Body of pancreas (tissue), 4 donors: Measurements from ENCODE around the gene CRYGN. TPM values are rescaled to one million over a fixed set of nuclear protein-coding genes. Genes with fewer than 3 reads are reported as not detected.

Experiments used
- ATAC-seq: fragments of 150-250 bp; one replicate; pipeline ENCODE4 v1.9.1; 2016
- DNase-seq, 4 donors: peaks; one replicate each; pipeline ENCODE4 v3.0.0-alpha.2; 2019
- H3K27ac ChIP-seq, 4 donors: fragments of 200-600 bp; sonication (generic); 1 replicate in 3 of 4; 2 replicates in 1 of 4; pipeline versions ENCODE4 v1.5.1 to v1.6.1; 2016 to 2019; ENCODE audit warnings: mild to moderate bottlenecking in 1 of 4, mixed read lengths in 1 of 4, moderate library complexity in 1 of 4
- H3K27me3 ChIP-seq, 2 donors: fragments of 200-600 bp; sonication (generic); one replicate each; pipeline ENCODE4 v1.6.0; 2016; ENCODE audit warnings: mild to moderate bottlenecking in 1 of 2
- H3K36me3 ChIP-seq, 2 donors: fragments of 200-600 bp; sonication (generic); replicated peaks in 1 of 2; 2 replicates each; pipeline ENCODE4 v1.5.1; 2016; ENCODE audit warnings: low read depth in 2 of 2; ENCODE audit not compliant: insufficient read depth in 1 of 2
- H3K4me1 ChIP-seq: fragments of 200-600 bp; sonication (generic); one replicate; pipeline ENCODE4 v1.6.0; 2016
- H3K4me3 ChIP-seq, 2 donors: fragments of 200-600 bp; sonication (generic); 1 replicate in 1 of 2; 2 replicates in 1 of 2; pipeline ENCODE4 v1.5.1; 2016 to 2019
- H3K9me3 ChIP-seq, 3 donors: fragments of 200-600 bp; sonication (generic); 1 replicate in 2 of 3; 2 replicates in 1 of 3; pipeline ENCODE4 v1.5.1; 2016
- CTCF ChIP-seq, 7 experiments: fragments of 450-650 bp in 4 of 7; fragments of 200-600 bp in 3 of 7; sonication (generic) in 3 of 7; IDR thresholded peaks; one replicate each; pipeline ENCODE4 v1.5.1; 2016 to 2019; ENCODE audit warnings: antibody characterized with exemption in 7 of 7
- POLR2A ChIP-seq, 3 donors: fragments of 450-650 bp; IDR thresholded peaks; one replicate each; pipeline ENCODE4 v1.6.1; 2016; ENCODE audit warnings: antibody characterized with exemption in 3 of 3, mild to moderate bottlenecking in 2 of 3
- WGBS, 2 donors: methylation state at CpG; one replicate each; pipeline ENCODE4 v1.1.5; 2017; 5-methylcytosine and 5-hydroxymethylcytosine counted together
- intact Hi-C: fragments of 100-400 bp; cut with DNase I; formaldehyde crosslinking; loops from one replicate; pipeline ENCODE4 v1.15.1; 2023
- microRNA-seq, 2 donors: library from miRNA; unstranded; fragments of <30 nt; microRNA quantifications; one replicate each; pipeline ENCODE4, GENCODE V29; 2016; ENCODE audit warnings: borderline number of aligned reads in 2 of 2, borderline replicate concordance in 2 of 2
- small RNA-seq: library from RNA; depleted of rRNA; stranded (forward); fragments of <200 nt; gene quantifications from one replicate; pipeline ENCODE3, GENCODE V24; 2016
- total RNA-seq, 2 donors: library from RNA; depleted of rRNA; stranded (reverse); fragments of >200 nt; gene quantifications; one replicate each; pipeline ENCODE4 v1.1.0, GENCODE V29; 2016

Gene CRYGN
- total RNA-seq, 2 donors from 2014 or later = not detected

- TF ChIP-seq POLR2A (IDR thresholded peaks at IDR 0.05) (no peak), CTCF (IDR thresholded peaks at IDR 0.05) (no peak)
- Histone ChIP-seq H3K36me3 (peaks cover 10 to 19% of the 10 kb centered on the region in 2 donors), H3K4me3 (no peak overlapping the region), H3K27me3 (no peaks in the 10 kb centered on the region), H3K4me1 (peaks cover 11% of the 10 kb centered on the region), H3K9me3 (no peaks in the 10 kb centered on the region), H3K27ac (no peak overlapping the region)
- no peak for ATAC-seq
- DNase-seq = no peak
- 88 to 92% methylated on average over 11 to 24 of the region's 25 CpGs for WGBS, 2 donors
- intact Hi-C loops = loop anchor here (10.0 kb wide), 1 partner anchor 385 kb away; no protein-coding TSS in a partner anchor
Measured at GRCh38 chr7:151379534-151380198, 60.3 kb downstream of the CRYGN start.

GRCh38 chr7:151379193-151379520 is 60.8 kb downstream of the CRYGN start:
- ATAC-seq (no peak), DNase-seq (no peak)
- H3K9me3 ChIP-seq = no peaks in the 10 kb centered on the region
- peaks cover 13 to 24% of the 10 kb centered on the region in 2 donors for H3K36me3 ChIP-seq
- H3K27ac ChIP-seq = no peak overlapping the region
- WGBS, 2 donors = 77 to 82% methylated on average over 6 of the region's 6 CpGs
- peaks cover 11% of the 10 kb centered on the region for H3K4me1 ChIP-seq
- TF ChIP-seq POLR2A (IDR thresholded peaks at IDR 0.05) (no peak), CTCF (IDR thresholded peaks at IDR 0.05) (no peak)
- H3K27me3 ChIP-seq = no peaks in the 10 kb centered on the region
- H3K4me3 ChIP-seq = no peak overlapping the region
- intact Hi-C loops = loop anchor here (10.0 kb wide), 1 partner anchor 386 kb away; no protein-coding TSS in a partner anchor

Small RNAs within 50 kb of the gene (microRNA-seq; reads per million reads assigned to microRNA genes)
- gene MIR3907 = 0 reads per million in 2 donors

Small RNAs within 50 kb of the gene (small RNA-seq; reads per million reads assigned to genes)
- gene MIR3907 = not detected
- gene RN7SL76P = not detected

Other genes with a start within 250 kb of the CRYGN start
- gene H2BK1, start 229.7 kb downstream of the CRYGN start, total RNA-seq = not detected
- 10 to 100 TPM; 11.9 to 13.5 TPM for gene ABCF2, start 212.9 kb downstream of the CRYGN start, total RNA-seq
- 10 to 100 TPM; 24.4 to 52.1 TPM for gene CHPF2, start 207.7 kb downstream of the CRYGN start, total RNA-seq
- 10 to 100 TPM; 22.3 to 37.2 TPM for gene SMARCD3, start 191.4 kb downstream of the CRYGN start, total RNA-seq
- 10 to 100 TPM; 36.8 to 43.8 TPM for gene NUB1, start 98.3 kb downstream of the CRYGN start, total RNA-seq
- 10 to 100 TPM in 1 of 2 donors, 1 to 10 TPM in 1; 3.9 to 11.2 TPM for gene WDR86, start 30.1 kb downstream of the CRYGN start, total RNA-seq
- 10 to 100 TPM; 44.9 to 91.0 TPM for gene RHEB, start 79.8 kb upstream of the CRYGN start, total RNA-seq